HCT116 (cell line): ENCODE data around the gene GNB4.

Experiments
- ATF3 ChIP-seq: IDR thresholded peaks from 2 replicates; pipeline ENCODE4 v1.6.1; 2012
- CTCF ChIP-seq, 3 experiments: fragments of 200-600 bp in 1 of 3; sonication (generic) in 1 of 3; IDR thresholded peaks in 2 of 3; conservative IDR thresholded peaks in 1 of 3; 2 replicates each; pipeline ENCODE4 v1.5.1; 2012 to 2017; ENCODE audit warnings: low read depth in 2 of 3, low read length in 2 of 3, antibody characterized with exemption in 1 of 3, borderline replicate concordance in 1 of 3, control low read depth in 1 of 3, mild to moderate bottlenecking in 1 of 3, mixed read lengths in 1 of 3, mixed run types in 1 of 3, moderate library complexity in 1 of 3; ENCODE audit not compliant: insufficient read depth in 1 of 3
- EGR1 ChIP-seq: IDR thresholded peaks from 2 replicates; pipeline ENCODE4 v1.6.1; 2012; ENCODE audit warnings: low read depth
- ELF1 ChIP-seq: IDR thresholded peaks from 2 replicates; pipeline ENCODE4 v1.6.1; 2012; ENCODE audit warnings: low read depth, borderline replicate concordance
- EZH2phosphoT487 ChIP-seq: fragments of 200-600 bp; IDR thresholded peaks from 2 replicates; pipeline ENCODE4 v1.6.1; 2018; ENCODE audit warnings: antibody characterized with exemption, borderline replicate concordance
- POLR2A ChIP-seq: IDR thresholded peaks from 2 replicates; pipeline ENCODE4 v1.7.0; 2011; ENCODE audit warnings: borderline replicate concordance; ENCODE audit not compliant: insufficient read depth, insufficient read length; ENCODE audit errors: extremely low read depth
- POLR2AphosphoS5 ChIP-seq: IDR thresholded peaks from 2 replicates; pipeline ENCODE4 v1.6.1; 2011; ENCODE audit warnings: mild to moderate bottlenecking, low read depth, low read length, moderate library complexity
- RAD21 ChIP-seq: IDR thresholded peaks from 2 replicates; pipeline ENCODE4 v1.6.1; 2012; ENCODE audit warnings: low read depth, mild to moderate bottlenecking
- REST ChIP-seq: IDR thresholded peaks from 2 replicates; pipeline ENCODE4 v1.6.1; 2012; ENCODE audit warnings: low read depth

- TF ChIP-seq POLR2AphosphoS5: no peak
- TF ChIP-seq CTCF (IDR thresholded peaks at IDR 0.05 in 2 of 3, conservative IDR thresholded peaks at IDR 0.05 in 1 of 3; ENCODE audit: borderline replicate concordance in 1 of 3, insufficient read depth in 1 of 3, low read depth in 2 of 3, low read length in 2 of 3): no peak
- TF ChIP-seq POLR2A: no peak
- TF ChIP-seq ATF3: no peak
- no peak for TF ChIP-seq ELF1
- TF ChIP-seq REST: no peak
- TF ChIP-seq RAD21: no peak
- TF ChIP-seq EZH2phosphoT487: no peak
- no peak for TF ChIP-seq EGR1
Measured at GRCh38 chr3:179447251-179447650, 4.0 kb downstream of the GNB4 start.
